GM21360 (cell line): ENCODE results near the gene BCAR3.

ENCODE experiments used
- ATAC-seq: cut with Tn5 transposase; IDR thresholded peaks from one replicate; pipeline ENCODE4 v1.9.1; 2021; ENCODE audit warnings: mild to moderate bottlenecking, moderate library complexity; ENCODE audit not compliant: unreplicated experiment

BCAR3 gene

GRCh38 chr1:93516164-93516563, 165.5 kb downstream of the BCAR3 start:
- ATAC-seq, result no peak
